ENCODE measurements around the gene MYL12B. TPM values are rescaled to one million over a fixed set of nuclear protein-coding genes. Genes with fewer than 3 reads are reported as not detected.

MYL12B gene
- total RNA-seq (100 to 1,000 TPM; 153 to 241 (median 190) TPM), polyA plus RNA-seq (100 to 1,000 TPM; 292 to 457 TPM)
- long read RNA-seq, donor 1, transcript MYL12B-201 (4 exons, 1,210 nt), result major isoform, 112 of 131 reads
- long read RNA-seq, donor 1, partial matches to known transcripts, result 17 of 131 reads
- long read RNA-seq, donor 1, other reads (novel, unspliced or antisense), result 1 of 131 reads
- long read RNA-seq, donor 2, transcript MYL12B-201 (4 exons, 1,210 nt), result major isoform, 108 of 135 reads
- long read RNA-seq, donor 2, partial matches to known transcripts, result 26 of 135 reads
- long read RNA-seq, donor 2, other reads (novel, unspliced or antisense), result 0 of 135 reads
- long read RNA-seq, donor 3, transcript MYL12B-201 (4 exons, 1,210 nt), result major isoform, 77 of 83 reads
- long read RNA-seq, donor 3, partial matches to known transcripts, result 6 of 83 reads
- long read RNA-seq, donor 3, other reads (novel, unspliced or antisense), result 0 of 83 reads

GRCh38 chr18:3261373-3262233, at the start of gene MYL12B:
Gene MYL12B, plus strand, starts transcription at chr18:3262133. Its CDS starts 10,766 bp downstream, at chr18:3272899.
- peak in 3 of 9 donors; percentile 8 to 24 (median 24) for TF ChIP-seq CTCF (IDR thresholded peaks at IDR 0.05)
- Histone ChIP-seq H3K27me3 (no peaks in the 10 kb centered on the region), H3K27ac (peak within 1 kb of the TSS; percentile 96 to 100 (median 98)), H3K36me3 (peaks cover 0 to 36% (median 19%) of the 10 kb centered on the region in 9 donors), H3K9me3 (no peaks in the 10 kb centered on the region), H3K4me3 (peak within 1 kb of the TSS; percentile 73 to 96 (median 87)), H3K4me1 (peaks cover 4 to 80% (median 57%) of the 10 kb centered on the region in 9 donors)
- ATAC-seq (peak; percentile 67 to 93 (median 82)), DNase-seq (peak; percentile 82 to 85)
- WGBS, 2 donors, result 1% methylated on average over 82 to 84 of the region's 84 CpGs
- intact Hi-C loops (cut with DNase I), result loop anchor here in 3 of 10 donors (5.0 kb wide), 3 partner anchors 191 to 341 kb away; partner anchors contain the start of gene TGIF1 (in 2 of the 3)

- Histone ChIP-seq H3K4me1 (peaks cover 3 to 86% (median 44%) of the 10 kb centered on the region in 9 donors), H3K27ac (peak overlapping the region in 8 of 10 donors; percentile 16 to 96 (median 95)), H3K9me3 (no peaks in the 10 kb centered on the region), H3K4me3 (peak overlapping the region in 8 of 10 donors; percentile 7 to 65 (median 41)), H3K36me3 (peaks cover 0 to 77% (median 5%) of the 10 kb centered on the region in 9 donors), H3K27me3 (no peaks in the 10 kb centered on the region)
- TF ChIP-seq CTCF (IDR thresholded peaks at IDR 0.05), result no peak
- ATAC-seq, result no peak
- DNase-seq, result no peak
- intact Hi-C loops (cut with DNase I), result no loop called here
- WGBS, 2 donors, result 37 to 44% methylated on average over 4 of the region's 4 CpGs
Observed at GRCh38 chr18:3212657-3213056, 49.3 kb upstream of the MYL12B start.

DNA sequence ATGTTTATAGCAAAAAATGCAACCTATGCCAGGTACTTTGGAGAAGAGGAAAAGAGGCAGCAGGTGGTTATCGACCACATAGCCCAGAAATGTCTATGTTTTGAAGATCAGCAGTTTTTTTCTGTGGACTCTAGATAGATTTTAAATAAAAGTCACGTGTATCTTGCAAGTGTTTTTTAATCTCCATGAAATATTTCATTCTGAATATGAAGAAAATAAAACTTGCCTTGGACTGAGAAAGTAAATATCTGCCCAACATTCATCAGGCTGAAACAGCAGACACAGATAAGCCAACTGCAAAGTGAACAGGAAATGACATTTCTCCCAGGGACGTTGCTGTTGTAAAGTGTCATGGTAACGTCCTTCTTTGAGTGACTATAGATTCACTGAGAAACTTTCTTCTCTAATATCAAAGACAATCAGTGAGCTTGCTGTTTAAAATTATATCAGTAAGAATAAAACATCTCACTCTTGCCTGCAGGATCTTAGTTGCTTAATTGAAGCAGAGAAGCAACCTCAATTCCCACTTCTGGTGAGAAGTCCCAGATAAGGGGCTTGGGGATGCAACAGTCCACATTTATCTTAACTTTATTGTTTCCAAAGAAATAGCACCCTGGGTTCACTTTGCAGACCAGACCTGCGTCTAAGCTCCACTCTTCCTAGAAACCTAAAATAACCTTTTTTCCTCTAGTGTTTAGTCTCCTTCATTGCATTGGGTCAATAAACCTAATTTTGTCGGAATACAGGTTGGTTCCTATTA, 48.5 kb upstream of the MYL12B start:
- DNase-seq (no peak), ATAC-seq (no peak)
- no peaks in the 10 kb centered on the region for H3K27me3 ChIP-seq
- H3K4me3 ChIP-seq, result peak overlapping the region in 9 of 10 donors; percentile 10 to 65 (median 29)
- peaks cover 0 to 71% (median 5%) of the 10 kb centered on the region in 9 donors for H3K36me3 ChIP-seq
- peak overlapping the region in 8 of 10 donors; percentile 22 to 96 (median 95) for H3K27ac ChIP-seq
- H3K4me1 ChIP-seq, result peaks cover 0 to 79% (median 44%) of the 10 kb centered on the region in 9 donors
- no peak for TF ChIP-seq CTCF (IDR thresholded peaks at IDR 0.05)
- WGBS, 2 donors, result 22 to 30% methylated on average over 6 of the region's 6 CpGs
- intact Hi-C loops (cut with DNase I), result no loop called here
- H3K9me3 ChIP-seq, result no peaks in the 10 kb centered on the region

All from heart right ventricle (tissue), 16 donors.